Ascending aorta (tissue), 2 donors: ENCODE measurements around the gene EIF2S1. TPM values are rescaled to one million over a fixed set of nuclear protein-coding genes. Genes with fewer than 3 reads are reported as not detected.

ENCODE experiments used
- DNase-seq, 2 donors: peaks; one replicate each; pipeline ENCODE4 v3.0.0-alpha.2; 2019; ENCODE audit warnings: low spot score in 2 of 2
- H3K27ac ChIP-seq, 2 donors: fragments of 200-600 bp; sonication (generic); one replicate each; pipeline ENCODE4 v1.5.1; 2016 to 2017; ENCODE audit warnings: mild to moderate bottlenecking in 1 of 2
- H3K27me3 ChIP-seq: fragments of 200-600 bp; sonication (generic); one replicate; pipeline ENCODE4 v1.5.1; 2017
- H3K36me3 ChIP-seq, 2 donors: fragments of 200-600 bp; sonication (generic); one replicate each; pipeline ENCODE4 v1.5.1; 2016
- H3K4me1 ChIP-seq, 2 donors: fragments of 200-600 bp; sonication (generic); one replicate each; pipeline ENCODE4 v1.5.1; 2016 to 2017; ENCODE audit warnings: mild to moderate bottlenecking in 1 of 2
- H3K4me3 ChIP-seq, 2 donors: fragments of 200-600 bp; sonication (generic); one replicate each; pipeline ENCODE4 v1.5.1; 2016 to 2017; ENCODE audit warnings: mild to moderate bottlenecking in 1 of 2
- H3K9me3 ChIP-seq, 2 donors: fragments of 200-600 bp; sonication (generic); one replicate each; pipeline ENCODE4 v1.5.1; 2016
- intact Hi-C: fragments of 100-400 bp; cut with DNase I; formaldehyde crosslinking; loops from one replicate; pipeline ENCODE4 v1.15.1; 2023
- total RNA-seq: library from RNA; depleted of rRNA; stranded (reverse); fragments of >200 nt; gene quantifications from one replicate; pipeline ENCODE4 v1.1.0, GENCODE V29; 2016
- TF ChIP-seq, protein P1 (sequence below), 3 experiments: fragments of 200-600 bp in 2 of 3; fragments of 450-650 bp in 1 of 3; sonication (generic) in 2 of 3; IDR thresholded peaks; one replicate each; pipeline ENCODE4 v1.5.1; 2016 to 2019; ENCODE audit warnings: antibody characterized with exemption in 3 of 3, mild to moderate bottlenecking in 1 of 3, moderate library complexity in 1 of 3

Gene EIF2S1
- total RNA-seq, 1 donor from 2014 or later = 55.1 TPM

GRCh38 chr14:67377916-67378315 lies 17.8 kb downstream of the EIF2S1 start:
- DNase-seq = no peak
- H3K9me3 ChIP-seq = no peaks in the 10 kb centered on the region
- H3K4me3 ChIP-seq = no peak overlapping the region
- H3K4me1 ChIP-seq = no peaks in the 10 kb centered on the region
- intact Hi-C loops = no loop called here
- TF ChIP-seq, protein P1, sequence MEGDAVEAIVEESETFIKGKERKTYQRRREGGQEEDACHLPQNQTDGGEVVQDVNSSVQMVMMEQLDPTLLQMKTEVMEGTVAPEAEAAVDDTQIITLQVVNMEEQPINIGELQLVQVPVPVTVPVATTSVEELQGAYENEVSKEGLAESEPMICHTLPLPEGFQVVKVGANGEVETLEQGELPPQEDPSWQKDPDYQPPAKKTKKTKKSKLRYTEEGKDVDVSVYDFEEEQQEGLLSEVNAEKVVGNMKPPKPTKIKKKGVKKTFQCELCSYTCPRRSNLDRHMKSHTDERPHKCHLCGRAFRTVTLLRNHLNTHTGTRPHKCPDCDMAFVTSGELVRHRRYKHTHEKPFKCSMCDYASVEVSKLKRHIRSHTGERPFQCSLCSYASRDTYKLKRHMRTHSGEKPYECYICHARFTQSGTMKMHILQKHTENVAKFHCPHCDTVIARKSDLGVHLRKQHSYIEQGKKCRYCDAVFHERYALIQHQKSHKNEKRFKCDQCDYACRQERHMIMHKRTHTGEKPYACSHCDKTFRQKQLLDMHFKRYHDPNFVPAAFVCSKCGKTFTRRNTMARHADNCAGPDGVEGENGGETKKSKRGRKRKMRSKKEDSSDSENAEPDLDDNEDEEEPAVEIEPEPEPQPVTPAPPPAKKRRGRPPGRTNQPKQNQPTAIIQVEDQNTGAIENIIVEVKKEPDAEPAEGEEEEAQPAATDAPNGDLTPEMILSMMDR (IDR thresholded peaks at IDR 0.05) = no peak
- no peak overlapping the region for H3K27ac ChIP-seq
- H3K27me3 ChIP-seq = no peaks in the 10 kb centered on the region
- H3K36me3 ChIP-seq = peaks cover 57 to 79% of the 10 kb centered on the region in 2 donors

DNA sequence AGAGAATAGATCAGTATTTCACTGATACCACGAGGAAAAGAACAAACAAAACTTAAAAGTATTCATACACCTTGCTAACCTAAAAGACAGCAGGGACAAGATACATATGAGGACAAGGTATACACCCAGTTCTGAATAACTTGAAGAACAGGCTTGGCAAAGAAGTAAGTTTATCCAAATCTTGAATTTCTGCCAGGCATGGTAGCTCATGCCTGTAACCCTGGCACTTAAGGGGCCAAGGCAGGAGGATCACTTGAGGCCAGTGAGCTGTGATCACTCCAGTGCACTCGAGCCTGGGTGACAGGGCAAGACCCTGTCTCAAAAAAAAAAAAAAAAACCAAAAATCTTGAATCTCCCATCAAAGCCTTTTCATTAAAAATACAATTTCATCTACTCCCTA lies 25.0 kb downstream of the EIF2S1 start:
- Histone ChIP-seq H3K27me3 (no peaks in the 10 kb centered on the region), H3K4me3 (no peak overlapping the region), H3K4me1 (no peaks in the 10 kb centered on the region), H3K9me3 (no peaks in the 10 kb centered on the region), H3K27ac (no peak overlapping the region), H3K36me3 (peaks cover 48 to 57% of the 10 kb centered on the region in 2 donors)
- intact Hi-C loops = no loop called here
- no peak for DNase-seq
- TF ChIP-seq, protein P1 (IDR thresholded peaks at IDR 0.05) = no peak

DNA sequence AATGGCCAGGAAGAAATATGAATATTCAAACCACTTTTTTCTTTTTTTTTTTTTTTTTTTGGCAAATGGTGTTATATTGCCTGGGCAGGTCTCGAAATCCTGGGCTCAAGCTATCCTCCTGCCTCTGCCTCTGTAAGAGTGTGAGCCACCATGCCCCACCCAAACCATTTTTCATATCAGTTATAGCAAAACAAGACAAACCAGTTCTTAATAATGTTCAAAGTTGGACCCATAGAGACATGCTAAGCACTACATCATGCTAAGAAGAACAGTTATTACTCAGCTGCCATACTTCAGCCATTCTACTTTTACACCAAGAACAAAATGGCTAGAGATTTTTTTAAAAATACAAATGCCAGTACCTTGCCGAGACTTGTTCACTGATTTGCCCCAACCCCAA lies 25.5 kb downstream of the EIF2S1 start:
- H3K36me3 ChIP-seq = peaks cover 43 to 56% of the 10 kb centered on the region in 2 donors
- TF ChIP-seq, protein P1 (IDR thresholded peaks at IDR 0.05) = no peak
- no peak for DNase-seq
- no peaks in the 10 kb centered on the region for H3K9me3 ChIP-seq
- no peak overlapping the region for H3K4me3 ChIP-seq
- no peaks in the 10 kb centered on the region for H3K4me1 ChIP-seq
- intact Hi-C loops = no loop called here
- no peaks in the 10 kb centered on the region for H3K27me3 ChIP-seq
- H3K27ac ChIP-seq = no peak overlapping the region

GRCh38 chr14:67387195-67387594 lies 27.1 kb downstream of the EIF2S1 start:
- Histone ChIP-seq H3K36me3 (peaks cover 30 to 40% of the 10 kb centered on the region in 2 donors), H3K4me1 (no peaks in the 10 kb centered on the region), H3K9me3 (no peaks in the 10 kb centered on the region), H3K4me3 (no peak overlapping the region), H3K27me3 (no peaks in the 10 kb centered on the region), H3K27ac (no peak overlapping the region)
- DNase-seq = no peak
- intact Hi-C loops = no loop called here
- TF ChIP-seq, protein P1 (IDR thresholded peaks at IDR 0.05) = no peak

DNA sequence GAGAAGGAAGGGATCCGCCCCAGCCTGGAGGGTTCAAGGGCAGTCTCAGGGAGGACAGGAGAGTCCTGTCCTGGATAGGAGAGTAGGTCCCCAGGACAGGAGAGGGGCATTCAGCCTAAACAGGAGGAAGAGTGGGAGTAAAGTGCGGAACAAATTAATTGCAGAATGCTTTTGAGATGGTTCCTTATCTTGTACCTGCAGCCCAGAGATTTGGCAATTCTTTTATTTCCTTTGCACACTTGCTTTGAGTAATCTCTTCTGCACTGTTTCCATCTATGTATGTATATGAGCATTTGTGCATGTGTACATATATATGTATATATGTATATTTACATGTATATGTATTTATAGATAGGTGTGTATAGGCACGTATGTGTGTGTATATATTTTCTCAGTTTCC lies 29.1 kb downstream of the EIF2S1 start:
- H3K9me3 ChIP-seq = no peaks in the 10 kb centered on the region
- H3K27ac ChIP-seq = no peak overlapping the region
- intact Hi-C loops = no loop called here
- DNase-seq = no peak
- H3K4me1 ChIP-seq = no peaks in the 10 kb centered on the region
- H3K36me3 ChIP-seq = peaks cover 9 to 20% of the 10 kb centered on the region in 2 donors
- no peaks in the 10 kb centered on the region for H3K27me3 ChIP-seq
- TF ChIP-seq, protein P1 (IDR thresholded peaks at IDR 0.05) = no peak
- no peak overlapping the region for H3K4me3 ChIP-seq
